ENCODE data around the gene SCARB1. TPM values are rescaled to one million over a fixed set of nuclear protein-coding genes. Genes with fewer than 3 reads are reported as not detected.
A peak's percentile ranks its signal among the peaks of the same experiment; 100 is the strongest.

SCARB1 gene
- total and polyA plus RNA-seq, 2 of the 13 experiments (the other 11 are each of a cell fraction or from before 2014, with no cell fraction given), result 63.4 to 160 TPM

- TF ChIP-seq PHF21A (CRISPR knock-in tag; IDR thresholded peaks at IDR 0.05), result no peak
- 0 out of 2 replicates have a peak, but pooled peaks have one; percentile 14 for TF ChIP-seq TEF (CRISPR knock-in tag; IDR thresholded peaks at IDR 0.05)
- TF ChIP-seq ZNF704 (CRISPR knock-in tag; IDR thresholded peaks at IDR 0.05; ENCODE audit: borderline replicate concordance), result peak; percentile 75; the same call in 1 of the 2 replicates
- TF ChIP-seq HOXA3 (CRISPR knock-in tag; IDR thresholded peaks at IDR 0.05), result peak; percentile 84
- no peak for TF ChIP-seq ZNF576 (CRISPR knock-in tag; IDR thresholded peaks at IDR 0.05)
- TF ChIP-seq ZSCAN25 (CRISPR knock-in tag; IDR thresholded peaks at IDR 0.05), result no peak
- 0 out of 2 replicates have a peak, but pooled peaks have one; percentile 35 for TF ChIP-seq GATAD1 (CRISPR knock-in tag; IDR thresholded peaks at IDR 0.05)
- peak; percentile 88 for TF ChIP-seq PCBP1 (IDR thresholded peaks at IDR 0.05; ENCODE audit: borderline replicate concordance, low read depth, low read length)
- peak; percentile 28; the same call in 1 of the 2 replicates for TF ChIP-seq ZNF446 (CRISPR knock-in tag; IDR thresholded peaks at IDR 0.05)
- no peak for TF ChIP-seq SYNCRIP (IDR thresholded peaks at IDR 0.05; ENCODE audit: insufficient read depth, low read depth, low read length)
- TF ChIP-seq KIAA2018 (CRISPR knock-in tag; IDR thresholded peaks at IDR 0.05; ENCODE audit: borderline replicate concordance), result no peak
- TF ChIP-seq CSRNP2 (CRISPR knock-in tag; conservative IDR thresholded peaks at IDR 0.05; ENCODE audit: low read depth), result no peak
- TF ChIP-seq AKAP8 (CRISPR knock-in tag; IDR thresholded peaks at IDR 0.05), result peak; percentile 89
- no peak for TF ChIP-seq RFX3 (CRISPR knock-in tag; IDR thresholded peaks at IDR 0.05)
Measured at GRCh38 chr12:124863416-124864325, at the start of gene SCARB1 (continued).
